Measurements from ENCODE around the gene C10orf143. TPM values are rescaled to one million over a fixed set of nuclear protein-coding genes. Genes with fewer than 3 reads are reported as not detected.

Gene C10orf143
- polyA plus RNA-seq, 1 donor (not counting 4 experiments of a cell fraction or from before 2014, with no cell fraction given): 1.4 TPM

- H3K27me3 ChIP-seq (ENCODE audit: control insufficient read depth, extremely low read depth, insufficient read depth, low read length): no peaks in the 10 kb centered on the region
- H3K9me3 ChIP-seq (ENCODE audit: control insufficient read depth, low read depth, low read length): no peaks in the 10 kb centered on the region
- peaks cover 11% of the 10 kb centered on the region for H3K79me2 ChIP-seq (ENCODE audit: control insufficient read depth, insufficient read depth, low read length)
- peak overlapping the region; percentile 94 for H3K27ac ChIP-seq (ENCODE audit: control insufficient read depth, insufficient read depth, low read length)
- H3K4me1 ChIP-seq (ENCODE audit: control insufficient read depth, extremely low read depth, insufficient read depth, low read length): peaks cover 15% of the 10 kb centered on the region
- H2AFZ ChIP-seq (ENCODE audit: control insufficient read depth, low read length): peak overlapping the region; percentile 88
- peak overlapping the region; percentile 85 to 97 (median 86) for H3K4me3 ChIP-seq (ENCODE audit: control insufficient read depth in 2 of 3, extremely low read depth in 1 of 3, insufficient read depth in 2 of 3, low read depth in 1 of 3, low read length in 3 of 3)
- FAIRE-seq: peak; percentile 5
- no peak for TF ChIP-seq CTCF (optimal IDR thresholded peaks at IDR 0.05 in 1 of 3, IDR thresholded peaks at IDR 0.05 in 1 of 3, conservative IDR thresholded peaks at IDR 0.05 in 1 of 3; ENCODE audit: extremely low read depth in 1 of 3, insufficient read depth in 2 of 3, low read length in 3 of 3)
- TF ChIP-seq EZH2 (IDR thresholded peaks at IDR 0.05; ENCODE audit: low read length): no peak
- H4K20me1 ChIP-seq (ENCODE audit: control insufficient read depth, extremely low read depth, insufficient read depth, low read length): no peaks in the 10 kb centered on the region
- no peaks in the 10 kb centered on the region for H3K36me3 ChIP-seq (ENCODE audit: control insufficient read depth in 2 of 2, extremely low read depth in 1 of 2, insufficient read depth in 2 of 2, low read length in 2 of 2)
- H3K9ac ChIP-seq (ENCODE audit: control insufficient read depth, extremely low read depth, insufficient read depth, low read length): peak overlapping the region; percentile 95
- H3K4me2 ChIP-seq (ENCODE audit: control insufficient read depth, extremely low read depth, insufficient read depth, low read depth, low read length): peak overlapping the region; percentile 99
- dilution Hi-C loops (cut with MboI; ENCODE audit: extremely low pct_ligation_motif_present, low sequenced_read_pairs): no loop called here
- DNase-seq (ENCODE audit: low read depth, low spot score): peak; percentile 86
- H3K9me1 ChIP-seq (ENCODE audit: control insufficient read depth, extremely low read depth, insufficient read depth, low read length): no peaks in the 10 kb centered on the region
These were observed 652 bp upstream of the C10orf143 start for GRCh38 chr10:130111113-130111851.

- H3K27ac ChIP-seq (ENCODE audit: control insufficient read depth, insufficient read depth, low read length): peak overlapping the region; percentile 94
- no peaks in the 10 kb centered on the region for H3K27me3 ChIP-seq (ENCODE audit: control insufficient read depth, extremely low read depth, insufficient read depth, low read length)
- peak; percentile 74 for FAIRE-seq
- peak overlapping the region; percentile 99 for H3K4me2 ChIP-seq (ENCODE audit: control insufficient read depth, extremely low read depth, insufficient read depth, low read depth, low read length)
- no peaks in the 10 kb centered on the region for H4K20me1 ChIP-seq (ENCODE audit: control insufficient read depth, extremely low read depth, insufficient read depth, low read length)
- H3K4me1 ChIP-seq (ENCODE audit: control insufficient read depth, extremely low read depth, insufficient read depth, low read length): peaks cover 15% of the 10 kb centered on the region
- dilution Hi-C loops (cut with MboI; ENCODE audit: extremely low pct_ligation_motif_present, low sequenced_read_pairs): no loop called here
- H3K9me3 ChIP-seq (ENCODE audit: control insufficient read depth, low read depth, low read length): no peaks in the 10 kb centered on the region
- peaks cover 11% of the 10 kb centered on the region for H3K79me2 ChIP-seq (ENCODE audit: control insufficient read depth, insufficient read depth, low read length)
- peak overlapping the region; percentile 85 to 97 (median 86) for H3K4me3 ChIP-seq (ENCODE audit: control insufficient read depth in 2 of 3, extremely low read depth in 1 of 3, insufficient read depth in 2 of 3, low read depth in 1 of 3, low read length in 3 of 3)
- TF ChIP-seq EZH2 (IDR thresholded peaks at IDR 0.05; ENCODE audit: low read length): no peak
- TF ChIP-seq CTCF (optimal IDR thresholded peaks at IDR 0.05 in 1 of 3, IDR thresholded peaks at IDR 0.05 in 1 of 3, conservative IDR thresholded peaks at IDR 0.05 in 1 of 3; ENCODE audit: extremely low read depth in 1 of 3, insufficient read depth in 2 of 3, low read length in 3 of 3): peak; percentile 61 to 76 (median 76)
- H3K9ac ChIP-seq (ENCODE audit: control insufficient read depth, extremely low read depth, insufficient read depth, low read length): peak overlapping the region; percentile 95
- no peak for DNase-seq (ENCODE audit: low read depth, low spot score)
- H3K9me1 ChIP-seq (ENCODE audit: control insufficient read depth, extremely low read depth, insufficient read depth, low read length): no peaks in the 10 kb centered on the region
- peak overlapping the region; percentile 99 for H2AFZ ChIP-seq (ENCODE audit: control insufficient read depth, low read length)
- H3K36me3 ChIP-seq (ENCODE audit: control insufficient read depth in 2 of 2, extremely low read depth in 1 of 2, insufficient read depth in 2 of 2, low read length in 2 of 2): no peaks in the 10 kb centered on the region
These were observed 809 bp downstream of the C10orf143 start for GRCh38 chr10:130109796-130110245.
